DOHH2 (cell line): ENCODE results near the gene HOXA10.

Experiments used
- H3F3A ChIP-seq: fragments of 200-600 bp; sonication (generic), shearing (Covaris generic); 2 replicates; pipeline ENCODE4 v1.6.0; 2016; ENCODE audit warnings: antibody characterized with exemption, mild to moderate bottlenecking; ENCODE audit not compliant: control insufficient read depth, insufficient read depth
- H3K27ac ChIP-seq: fragments of 200-600 bp; sonication (generic); 2 replicates; pipeline ENCODE4 v1.5.1; 2014; ENCODE audit warnings: low read depth, mild to moderate bottlenecking, low read length, moderate library complexity
- H3K27me3 ChIP-seq: fragments of 200-600 bp; sonication (generic); 2 replicates; pipeline ENCODE4 v1.6.1; 2014; ENCODE audit warnings: mild to moderate bottlenecking, low read length, mixed read lengths; ENCODE audit not compliant: control insufficient read depth
- H3K36me3 ChIP-seq: fragments of 200-600 bp; sonication (generic); 2 replicates; pipeline ENCODE4 v1.6.1; 2014; ENCODE audit warnings: mild to moderate bottlenecking, low read length, moderate library complexity, mixed read lengths; ENCODE audit not compliant: control insufficient read depth
- H3K4me1 ChIP-seq: fragments of 200-600 bp; sonication (generic); 2 replicates; pipeline ENCODE4 v1.6.1; 2014; ENCODE audit warnings: mild to moderate bottlenecking, low read length, mixed read lengths; ENCODE audit not compliant: control insufficient read depth
- H3K4me2 ChIP-seq: fragments of 200-600 bp; sonication (generic); 2 replicates; pipeline ENCODE4 v1.6.0; 2014; ENCODE audit warnings: mild to moderate bottlenecking, low read length, moderate library complexity
- H3K4me3 ChIP-seq: fragments of 200-600 bp; sonication (generic); 2 replicates; pipeline ENCODE4 v1.5.1; 2014; ENCODE audit warnings: mild to moderate bottlenecking, low read length, mixed read lengths
- H3K79me2 ChIP-seq: fragments of 200-600 bp; sonication (generic); 2 replicates; pipeline ENCODE4 v1.6.1; 2014; ENCODE audit warnings: mild to moderate bottlenecking, low read length, mixed read lengths; ENCODE audit not compliant: control insufficient read depth
- H3K9me2 ChIP-seq: fragments of 200-600 bp; sonication (generic); replicated peaks from 2 replicates; pipeline ENCODE4 v1.6.1; 2014; ENCODE audit warnings: mild to moderate bottlenecking, low read length, mixed read lengths; ENCODE audit not compliant: control insufficient read depth
- H3K9me3 ChIP-seq: fragments of 200-600 bp; sonication (generic); 2 replicates; pipeline ENCODE4 v1.6.1; 2014; ENCODE audit warnings: antibody characterized with exemption, low read length, mixed read lengths; ENCODE audit not compliant: control insufficient read depth, insufficient read depth
- H4K20me1 ChIP-seq: fragments of 200-600 bp; sonication (generic); 2 replicates; pipeline ENCODE4 v1.6.0; 2014; ENCODE audit warnings: low read depth, mild to moderate bottlenecking, antibody characterized with exemption, low read length, moderate library complexity; ENCODE audit not compliant: control insufficient read depth, insufficient read depth
- EZH2phosphoT487 ChIP-seq: fragments of 200-600 bp; sonication (generic); IDR thresholded peaks from 2 replicates; pipeline ENCODE4 v1.6.1; 2017; ENCODE audit warnings: borderline replicate concordance, mild to moderate bottlenecking, antibody characterized with exemption, low read length, moderate library complexity, mixed read lengths
- TF ChIP-seq, protein P1 (sequence below): fragments of 200-600 bp; sonication (generic); IDR thresholded peaks from one replicate; pipeline ENCODE4 v1.5.1; 2014; ENCODE audit warnings: antibody characterized with exemption, mild to moderate bottlenecking, low read depth, low read length; ENCODE audit not compliant: poor library complexity, severe bottlenecking

Gene HOXA10

GRCh38 chr7:27176962-27177794 lies 3.1 kb upstream of the HOXA10 start:
- peaks cover 50% of the 10 kb centered on the region for H3K27me3 ChIP-seq
- no peak for TF ChIP-seq EZH2phosphoT487
- TF ChIP-seq, protein P1, sequence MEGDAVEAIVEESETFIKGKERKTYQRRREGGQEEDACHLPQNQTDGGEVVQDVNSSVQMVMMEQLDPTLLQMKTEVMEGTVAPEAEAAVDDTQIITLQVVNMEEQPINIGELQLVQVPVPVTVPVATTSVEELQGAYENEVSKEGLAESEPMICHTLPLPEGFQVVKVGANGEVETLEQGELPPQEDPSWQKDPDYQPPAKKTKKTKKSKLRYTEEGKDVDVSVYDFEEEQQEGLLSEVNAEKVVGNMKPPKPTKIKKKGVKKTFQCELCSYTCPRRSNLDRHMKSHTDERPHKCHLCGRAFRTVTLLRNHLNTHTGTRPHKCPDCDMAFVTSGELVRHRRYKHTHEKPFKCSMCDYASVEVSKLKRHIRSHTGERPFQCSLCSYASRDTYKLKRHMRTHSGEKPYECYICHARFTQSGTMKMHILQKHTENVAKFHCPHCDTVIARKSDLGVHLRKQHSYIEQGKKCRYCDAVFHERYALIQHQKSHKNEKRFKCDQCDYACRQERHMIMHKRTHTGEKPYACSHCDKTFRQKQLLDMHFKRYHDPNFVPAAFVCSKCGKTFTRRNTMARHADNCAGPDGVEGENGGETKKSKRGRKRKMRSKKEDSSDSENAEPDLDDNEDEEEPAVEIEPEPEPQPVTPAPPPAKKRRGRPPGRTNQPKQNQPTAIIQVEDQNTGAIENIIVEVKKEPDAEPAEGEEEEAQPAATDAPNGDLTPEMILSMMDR: no peak
- H3K4me2 ChIP-seq: no peak overlapping the region
- H3F3A ChIP-seq: no peaks in the 10 kb centered on the region
- no peaks in the 10 kb centered on the region for H3K9me3 ChIP-seq
- H3K36me3 ChIP-seq: no peaks in the 10 kb centered on the region
- H3K9me2 ChIP-seq: no peaks in the 10 kb centered on the region
- H3K27ac ChIP-seq: no peak overlapping the region
- no peaks in the 10 kb centered on the region for H3K79me2 ChIP-seq
- no peaks in the 10 kb centered on the region for H4K20me1 ChIP-seq
- H3K4me1 ChIP-seq: peaks cover 20% of the 10 kb centered on the region
- H3K4me3 ChIP-seq: no peak overlapping the region

- Histone ChIP-seq H3K9me3 (no peaks in the 10 kb centered on the region), H3F3A (no peaks in the 10 kb centered on the region), H3K27ac (no peak overlapping the region), H3K4me3 (no peak overlapping the region), H3K4me2 (no peak overlapping the region), H3K4me1 (peaks cover 20% of the 10 kb centered on the region), H4K20me1 (no peaks in the 10 kb centered on the region), H3K9me2 (no peaks in the 10 kb centered on the region), H3K79me2 (no peaks in the 10 kb centered on the region), H3K27me3 (peaks cover 51% of the 10 kb centered on the region), H3K36me3 (no peaks in the 10 kb centered on the region)
- TF ChIP-seq, protein P1: no peak
- no peak for TF ChIP-seq EZH2phosphoT487
Observed at GRCh38 chr7:27176524-27176845, 2.4 kb upstream of the HOXA10 start.

DNA sequence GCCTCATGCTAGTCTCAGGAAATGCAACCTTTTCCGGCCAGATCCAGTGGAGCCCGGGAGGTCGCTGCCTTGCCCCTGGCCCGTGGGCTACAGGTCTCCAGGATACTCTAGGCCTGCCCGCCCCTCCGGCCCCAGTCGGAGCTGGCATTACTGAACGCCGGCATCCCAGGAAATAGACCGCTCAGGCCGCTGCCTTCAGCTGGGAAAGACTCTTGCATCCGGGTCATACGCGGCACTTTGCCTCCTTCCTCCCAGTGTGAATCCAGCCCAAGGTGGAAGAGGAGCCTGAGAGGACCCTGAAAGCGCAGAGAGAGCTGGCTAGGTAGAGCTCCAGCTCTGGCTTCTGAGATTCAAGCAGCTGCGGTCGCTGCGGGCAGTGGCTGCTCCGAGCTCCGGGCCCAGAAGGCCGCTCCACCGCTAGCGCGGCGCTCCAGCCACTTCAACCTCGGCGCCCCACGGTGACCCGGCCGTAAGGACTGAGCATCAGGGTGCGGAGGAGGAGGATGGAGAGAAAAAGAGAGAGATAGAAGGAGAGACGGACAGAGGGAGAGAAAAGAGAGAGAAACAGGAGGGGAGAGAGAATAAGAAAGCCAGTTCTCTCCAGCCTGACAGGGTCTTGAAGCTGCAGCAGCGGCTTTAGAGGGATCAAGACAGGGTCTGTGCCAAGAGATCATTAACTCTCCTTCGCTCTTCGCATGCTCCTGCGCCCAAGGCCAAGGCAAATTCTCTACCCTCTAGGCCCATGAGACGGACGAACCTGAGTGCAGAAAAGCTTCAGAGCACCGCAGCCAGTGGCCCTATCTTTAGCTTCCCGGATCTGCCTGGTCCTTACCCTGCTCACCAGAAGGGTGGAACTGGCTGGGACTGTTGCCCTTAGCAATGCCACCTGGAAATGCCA lies 1.8 kb upstream of the HOXA10 start:
- H3K36me3 ChIP-seq: no peaks in the 10 kb centered on the region
- H3K4me1 ChIP-seq: peaks cover 20% of the 10 kb centered on the region
- no peak overlapping the region for H3K4me2 ChIP-seq
- H4K20me1 ChIP-seq: peaks cover under 1% of the 10 kb centered on the region; the same call in 1 of the 2 replicates
- H3K27me3 ChIP-seq: peaks cover 53% of the 10 kb centered on the region
- no peaks in the 10 kb centered on the region for H3K79me2 ChIP-seq
- no peaks in the 10 kb centered on the region for H3K9me2 ChIP-seq
- H3K9me3 ChIP-seq: no peaks in the 10 kb centered on the region
- peaks cover 3% of the 10 kb centered on the region; the same call in 1 of the 2 replicates for H3F3A ChIP-seq
- TF ChIP-seq, protein P1: no peak
- no peak overlapping the region for H3K4me3 ChIP-seq
- H3K27ac ChIP-seq: no peak overlapping the region
